GM12892 (cell line): ENCODE data around the gene TAPBP.

Experiments used
- DNase-seq: peaks from one replicate; pipeline ENCODE4 v3.0.0; 2011; ENCODE audit not compliant: insufficient read length
- FAIRE-seq: peaks from 2 replicates; lab custom pipeline; 2011; peaks lifted over from hg19 to GRCh38; lab: Jason Lieb, UNC
- POLR2A ChIP-seq: IDR thresholded peaks from 2 replicates; pipeline ENCODE4 v1.6.1; 2011; ENCODE audit warnings: low read depth, low read length, control low read depth
- POLR2AphosphoS5 ChIP-seq: IDR thresholded peaks from 2 replicates; pipeline ENCODE4 v1.6.1; 2011; ENCODE audit warnings: low read depth, low read length, control low read depth
- TAF1 ChIP-seq: IDR thresholded peaks from 2 replicates; pipeline ENCODE4 v1.6.1; 2011; ENCODE audit warnings: low read depth, mild to moderate bottlenecking, control low read depth, low read length, borderline replicate concordance

The TAPBP gene

GRCh38 chr6:33305052-33305451 is 8.8 kb downstream of the TAPBP start:
- DNase-seq (no peak), FAIRE-seq (no peak)
- TF ChIP-seq POLR2A, result no peak
- 0 out of 2 replicates have a peak, but pooled peaks have one; percentile 18 for TF ChIP-seq POLR2AphosphoS5
- no peak for TF ChIP-seq TAF1

DNA sequence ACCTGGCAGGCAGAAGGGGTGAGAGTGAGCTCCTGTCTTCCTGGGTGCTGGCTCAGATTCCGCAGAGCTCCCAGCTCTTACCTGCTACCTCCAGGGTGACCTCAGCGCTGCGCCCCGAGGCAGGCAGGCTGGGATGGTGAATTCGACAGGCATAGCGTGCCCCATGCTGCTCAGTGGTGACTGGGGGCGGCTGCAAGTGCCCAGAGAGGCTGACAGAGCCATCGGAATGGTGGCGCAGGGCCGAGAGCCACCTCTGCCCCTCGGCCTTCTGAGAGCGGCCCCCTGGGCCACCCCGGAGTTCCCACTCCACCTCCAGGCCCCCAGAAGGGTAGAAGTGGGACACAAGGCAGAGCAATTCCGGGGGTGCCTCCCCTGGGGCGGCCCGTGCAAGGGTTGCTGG is 9.7 kb downstream of the TAPBP start:
- TF ChIP-seq TAF1 (no peak), POLR2A (no peak), POLR2AphosphoS5 (no peak)
- FAIRE-seq, result no peak
- no peak for DNase-seq

DNA sequence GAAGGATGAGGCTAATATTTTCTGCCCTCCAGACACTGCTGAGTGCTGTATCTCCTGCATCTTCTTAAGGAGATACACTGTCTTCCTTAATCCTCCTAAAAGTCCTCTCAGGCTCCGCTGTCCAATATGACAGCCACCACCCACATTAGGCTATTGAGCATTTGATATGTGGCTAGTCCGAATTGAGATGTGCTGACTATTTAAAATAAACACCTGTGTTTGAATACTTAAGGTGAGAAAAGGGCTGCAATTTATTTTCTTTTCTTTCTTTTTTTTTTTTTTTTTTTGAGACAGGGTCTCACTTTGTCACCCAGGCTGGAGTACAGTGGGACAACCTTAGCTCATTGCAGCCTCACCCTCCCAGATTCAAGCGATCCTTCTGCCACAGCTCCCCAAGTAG is 12.0 kb downstream of the TAPBP start:
- no peak for FAIRE-seq
- TF ChIP-seq TAF1, result no peak
- no peak for TF ChIP-seq POLR2A
- no peak for TF ChIP-seq POLR2AphosphoS5
- DNase-seq, result no peak

- FAIRE-seq (peak; percentile 95), DNase-seq (peak; percentile 93)
- TF ChIP-seq POLR2A (peak; percentile 78; the same call in 1 of the 2 replicates), TAF1 (no peak), POLR2AphosphoS5 (peak; percentile 79)
Observed at GRCh38 chr6:33299237-33299944, 14.5 kb downstream of the TAPBP start.

DNA sequence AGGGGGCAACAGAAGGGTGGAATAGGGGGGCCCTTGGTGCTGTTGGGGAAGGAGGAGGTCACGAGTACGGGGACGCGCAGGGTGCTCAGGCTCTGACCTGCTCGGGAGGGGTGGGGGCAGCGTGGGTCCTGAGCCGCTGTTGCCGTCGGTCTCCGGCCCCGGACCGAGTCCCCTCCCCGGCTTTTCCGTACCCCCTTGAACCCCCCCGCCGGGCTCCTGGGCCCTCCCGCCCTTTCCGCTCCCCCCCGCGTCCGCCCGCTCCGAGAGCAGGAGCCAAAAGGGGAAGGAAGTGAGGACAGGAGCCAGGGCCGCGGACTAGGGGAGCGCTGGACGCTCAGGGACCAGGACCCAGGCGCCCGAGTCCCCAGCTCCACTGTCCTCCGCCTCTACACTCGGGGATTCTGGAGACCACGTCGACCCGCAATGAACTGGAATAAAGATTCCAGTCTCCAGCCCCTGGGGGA is 15.1 kb downstream of the TAPBP start, which contains the start of gene RGL2:
TSS of gene RGL2 (minus strand) at position 170 of the 464 bp plus-strand sequence. CDS start 332 bp downstream, outside the sequence.
- FAIRE-seq, result no peak
- peak; percentile 61 for DNase-seq
- TF ChIP-seq POLR2AphosphoS5, result no peak
- no peak for TF ChIP-seq TAF1
- TF ChIP-seq POLR2A, result no peak

- TF ChIP-seq TAF1, result no peak
- TF ChIP-seq POLR2A, result peak; percentile 18; the same call in 1 of the 2 replicates
- no peak for TF ChIP-seq POLR2AphosphoS5
- FAIRE-seq, result peak; percentile 60
- peak; percentile 75 for DNase-seq
Observed at GRCh38 chr6:33297956-33298772, 15.7 kb downstream of the TAPBP start.

DNA sequence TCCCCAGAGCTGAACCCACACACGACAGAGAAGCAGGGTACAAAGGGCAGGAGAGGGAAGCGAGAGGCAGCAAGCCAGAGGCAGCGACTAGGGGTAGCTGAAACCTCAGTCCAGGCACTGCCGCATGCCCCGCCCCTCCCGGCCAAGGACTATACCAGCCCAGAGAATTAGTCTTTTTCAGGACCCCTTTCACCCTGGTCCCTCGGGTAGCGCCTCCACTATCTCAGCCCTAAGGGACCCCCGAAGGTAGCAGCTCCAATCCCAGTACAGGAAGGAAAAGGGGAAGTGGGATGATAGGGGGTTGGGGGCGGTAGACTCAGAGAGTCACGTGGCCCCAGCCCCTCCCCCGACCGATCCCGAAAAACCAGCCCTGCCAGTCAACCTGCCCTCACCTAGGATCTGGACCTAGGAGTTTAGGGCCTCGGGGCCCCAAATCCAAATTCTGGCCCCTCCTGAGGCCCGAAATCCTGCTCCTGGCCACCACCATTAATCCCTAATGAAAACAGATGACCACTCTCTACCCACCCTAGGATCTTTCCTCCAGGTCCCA is 16.4 kb downstream of the TAPBP start:
- no peak for FAIRE-seq
- peak; percentile 57 for DNase-seq
- TF ChIP-seq POLR2AphosphoS5, result no peak
- no peak for TF ChIP-seq POLR2A
- no peak for TF ChIP-seq TAF1

- no peak for TF ChIP-seq TAF1
- no peak for TF ChIP-seq POLR2A
- no peak for TF ChIP-seq POLR2AphosphoS5
- FAIRE-seq (no peak), DNase-seq (no peak)
Observed at GRCh38 chr6:33296797-33297405, 17.0 kb downstream of the TAPBP start.

DNA sequence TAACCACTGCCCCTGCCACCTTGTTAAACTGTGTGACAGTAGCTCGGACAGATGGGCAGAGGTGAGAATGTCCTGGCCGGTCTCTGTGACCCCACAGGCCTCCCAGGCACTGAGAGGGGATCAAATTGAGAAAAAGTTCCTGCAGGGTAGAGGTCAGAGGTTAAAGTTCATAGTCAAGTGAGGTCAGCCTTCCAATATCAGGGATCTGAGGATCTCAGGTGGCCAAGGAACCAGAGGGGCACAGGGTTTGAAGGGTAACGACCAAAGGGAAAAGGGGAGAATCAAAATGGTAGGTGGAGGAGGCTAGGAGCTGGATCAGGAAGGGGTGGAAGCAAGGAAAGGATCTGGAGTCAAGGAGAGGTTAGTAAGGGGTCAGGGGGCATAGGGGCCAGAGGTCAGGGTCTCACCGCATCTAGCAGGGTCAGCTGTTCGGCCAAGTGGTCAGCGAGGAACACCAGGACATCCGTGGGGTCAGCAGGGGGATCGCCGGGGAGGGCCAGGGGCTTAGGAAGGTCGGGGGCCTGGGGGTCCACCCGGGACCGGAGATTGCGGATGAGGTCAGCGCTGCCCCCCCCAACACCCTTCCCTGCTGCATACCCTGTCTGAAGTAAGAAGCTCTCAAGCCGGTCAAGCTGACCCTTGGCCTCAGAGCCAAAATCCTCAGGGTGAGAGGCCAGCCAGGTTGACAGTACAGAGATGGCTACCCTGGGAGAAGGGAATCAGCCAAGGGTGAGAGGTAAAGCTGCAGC is 18.1 kb downstream of the TAPBP start:
- FAIRE-seq (no peak), DNase-seq (no peak)
- TF ChIP-seq POLR2A (no peak), TAF1 (no peak), POLR2AphosphoS5 (no peak)

DNA sequence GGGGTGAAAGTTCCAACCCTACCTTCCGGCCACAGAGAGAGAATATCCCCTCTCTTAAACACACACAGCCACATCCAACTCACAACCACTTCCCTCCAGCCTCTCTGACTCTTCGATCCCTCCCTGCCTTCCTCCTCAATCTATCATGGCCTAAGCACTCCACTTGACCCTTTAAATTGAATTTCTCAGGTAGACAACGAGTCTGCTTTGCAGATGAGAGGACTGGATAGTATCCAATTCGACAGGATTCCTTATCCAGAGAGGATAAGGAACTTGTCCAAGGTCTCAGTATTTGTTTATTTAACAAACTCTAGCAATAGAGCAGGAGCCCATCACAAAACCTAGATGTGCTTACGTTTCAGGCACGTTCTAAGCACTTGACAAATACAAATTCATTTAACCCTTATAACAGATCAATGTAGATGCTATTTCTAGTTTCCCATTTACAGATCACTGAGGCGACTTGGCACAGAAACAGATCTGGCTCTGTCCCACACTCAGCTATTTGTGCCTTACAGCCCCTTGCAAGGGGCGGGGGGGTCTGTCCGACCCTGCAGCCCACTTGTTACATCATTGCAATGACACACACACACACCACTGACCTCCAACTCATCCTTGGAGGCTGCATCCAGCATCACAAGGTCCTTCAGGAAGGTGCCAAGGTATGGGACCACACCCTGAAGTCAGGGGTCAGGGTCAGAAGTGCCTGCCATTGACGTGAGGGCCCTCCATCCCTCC is 19.6 kb downstream of the TAPBP start:
- FAIRE-seq (no peak), DNase-seq (no peak)
- no peak for TF ChIP-seq POLR2AphosphoS5
- no peak for TF ChIP-seq POLR2A
